ENCODE data around the gene ATP6V0E1.

DNA sequence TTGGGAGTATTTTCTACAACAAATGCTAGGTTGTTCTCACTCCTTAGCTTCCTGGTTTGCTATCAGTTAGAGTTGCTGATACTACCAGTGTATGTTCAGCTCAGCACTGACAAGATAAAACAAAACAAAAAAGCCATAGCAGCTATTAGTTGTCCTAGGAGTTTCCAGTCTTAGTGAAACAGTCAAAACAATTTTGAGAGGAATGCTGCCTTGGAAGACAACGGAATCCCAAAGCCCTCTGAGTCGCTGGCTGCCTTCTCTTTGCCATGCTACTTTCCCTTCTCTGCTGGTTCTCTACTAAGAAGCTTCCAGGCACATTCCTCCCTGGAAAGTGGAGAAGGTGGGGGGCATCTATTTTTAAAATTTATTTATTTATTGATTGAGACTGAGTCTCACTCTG, 67.2 kb downstream of the ATP6V0E1 start:
- TF ChIP-seq, protein P1, sequence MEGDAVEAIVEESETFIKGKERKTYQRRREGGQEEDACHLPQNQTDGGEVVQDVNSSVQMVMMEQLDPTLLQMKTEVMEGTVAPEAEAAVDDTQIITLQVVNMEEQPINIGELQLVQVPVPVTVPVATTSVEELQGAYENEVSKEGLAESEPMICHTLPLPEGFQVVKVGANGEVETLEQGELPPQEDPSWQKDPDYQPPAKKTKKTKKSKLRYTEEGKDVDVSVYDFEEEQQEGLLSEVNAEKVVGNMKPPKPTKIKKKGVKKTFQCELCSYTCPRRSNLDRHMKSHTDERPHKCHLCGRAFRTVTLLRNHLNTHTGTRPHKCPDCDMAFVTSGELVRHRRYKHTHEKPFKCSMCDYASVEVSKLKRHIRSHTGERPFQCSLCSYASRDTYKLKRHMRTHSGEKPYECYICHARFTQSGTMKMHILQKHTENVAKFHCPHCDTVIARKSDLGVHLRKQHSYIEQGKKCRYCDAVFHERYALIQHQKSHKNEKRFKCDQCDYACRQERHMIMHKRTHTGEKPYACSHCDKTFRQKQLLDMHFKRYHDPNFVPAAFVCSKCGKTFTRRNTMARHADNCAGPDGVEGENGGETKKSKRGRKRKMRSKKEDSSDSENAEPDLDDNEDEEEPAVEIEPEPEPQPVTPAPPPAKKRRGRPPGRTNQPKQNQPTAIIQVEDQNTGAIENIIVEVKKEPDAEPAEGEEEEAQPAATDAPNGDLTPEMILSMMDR (IDR thresholded peaks at IDR 0.05; ENCODE audit: low read depth, low read length): no peak
- TF ChIP-seq EZH2phosphoT487 (IDR thresholded peaks at IDR 0.05; ENCODE audit: low read depth): no peak

Measured in OCI-LY3 (cell line).